Lower lobe of right lung (tissue), 2 donors: Measurements from ENCODE around the gene STAG1. TPM values are rescaled to one million over a fixed set of nuclear protein-coding genes. Genes with fewer than 3 reads are reported as not detected.
"Not testable (repeated sequence)": the region's sequence is repeated elsewhere in the genome, so short reads cannot be mapped to it uniquely, and the experiment has no call there.

ENCODE experiments used
- ATAC-seq, 2 donors: fragments of 200-7000 bp; cut with Tn5 transposase; one replicate each; pipeline ENCODE4 v1.9.1; 2020 to 2022; ENCODE audit warnings: mild to moderate bottlenecking in 2 of 2, moderate library complexity in 2 of 2
- DNase-seq: peaks from one replicate; pipeline ENCODE4 v3.0.0-alpha.2; 2020
- H3K27ac ChIP-seq: fragments of 200-600 bp; one replicate; pipeline ENCODE4 v1.8.0; 2022
- H3K27me3 ChIP-seq: fragments of 200-600 bp; one replicate; pipeline ENCODE4 v1.8.0; 2022; ENCODE audit warnings: low read depth
- H3K36me3 ChIP-seq: fragments of 200-600 bp; one replicate; pipeline ENCODE4 v1.8.0; 2022; ENCODE audit warnings: mild to moderate bottlenecking
- H3K4me1 ChIP-seq: fragments of 200-600 bp; one replicate; pipeline ENCODE4 v1.8.0; 2022
- H3K4me3 ChIP-seq: fragments of 200-600 bp; one replicate; pipeline ENCODE4 v1.8.0; 2022; ENCODE audit warnings: mild to moderate bottlenecking
- H3K9me3 ChIP-seq: fragments of 200-600 bp; one replicate; pipeline ENCODE4 v1.8.0; 2022
- intact Hi-C: fragments of 100-400 bp; cut with DNase I; formaldehyde crosslinking; loops from one replicate; pipeline ENCODE4 v1.11.0; 2022
- total RNA-seq: library from RNA; stranded (reverse); fragmentation: NEBNext Ultra II Directional; extraction: Animal tissue kit (Norgen Biotek cat#: 25700); gene quantifications from one replicate; pipeline ENCODE4 v1.2.1, GENCODE V29; 2021
- TF ChIP-seq, protein P1 (sequence below): fragments of 200-600 bp; IDR thresholded peaks from one replicate; pipeline ENCODE4 v1.8.0; 2022; ENCODE audit warnings: antibody characterized with exemption, mild to moderate bottlenecking
- donor health status: DM: no; HTN: yes; CAD: no; lungs with severe emphysema.

The STAG1 gene
- total RNA-seq, 1 donor from 2014 or later = 41.3 TPM

- Histone ChIP-seq H3K9me3 (no peaks in the 10 kb centered on the region), H3K27me3 (no peaks in the 10 kb centered on the region), H3K36me3 (no peaks in the 10 kb centered on the region), H3K4me1 (peaks cover 6% of the 10 kb centered on the region), H3K4me3 (no peak overlapping the region), H3K27ac (no peak overlapping the region)
- TF ChIP-seq, protein P1, sequence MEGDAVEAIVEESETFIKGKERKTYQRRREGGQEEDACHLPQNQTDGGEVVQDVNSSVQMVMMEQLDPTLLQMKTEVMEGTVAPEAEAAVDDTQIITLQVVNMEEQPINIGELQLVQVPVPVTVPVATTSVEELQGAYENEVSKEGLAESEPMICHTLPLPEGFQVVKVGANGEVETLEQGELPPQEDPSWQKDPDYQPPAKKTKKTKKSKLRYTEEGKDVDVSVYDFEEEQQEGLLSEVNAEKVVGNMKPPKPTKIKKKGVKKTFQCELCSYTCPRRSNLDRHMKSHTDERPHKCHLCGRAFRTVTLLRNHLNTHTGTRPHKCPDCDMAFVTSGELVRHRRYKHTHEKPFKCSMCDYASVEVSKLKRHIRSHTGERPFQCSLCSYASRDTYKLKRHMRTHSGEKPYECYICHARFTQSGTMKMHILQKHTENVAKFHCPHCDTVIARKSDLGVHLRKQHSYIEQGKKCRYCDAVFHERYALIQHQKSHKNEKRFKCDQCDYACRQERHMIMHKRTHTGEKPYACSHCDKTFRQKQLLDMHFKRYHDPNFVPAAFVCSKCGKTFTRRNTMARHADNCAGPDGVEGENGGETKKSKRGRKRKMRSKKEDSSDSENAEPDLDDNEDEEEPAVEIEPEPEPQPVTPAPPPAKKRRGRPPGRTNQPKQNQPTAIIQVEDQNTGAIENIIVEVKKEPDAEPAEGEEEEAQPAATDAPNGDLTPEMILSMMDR = no peak
- intact Hi-C loops = no loop called here
- no peak for DNase-seq
- ATAC-seq = no peak
These were observed 32.1 kb downstream of the STAG1 start for GRCh38 chr3:136720091-136720490.

DNA sequence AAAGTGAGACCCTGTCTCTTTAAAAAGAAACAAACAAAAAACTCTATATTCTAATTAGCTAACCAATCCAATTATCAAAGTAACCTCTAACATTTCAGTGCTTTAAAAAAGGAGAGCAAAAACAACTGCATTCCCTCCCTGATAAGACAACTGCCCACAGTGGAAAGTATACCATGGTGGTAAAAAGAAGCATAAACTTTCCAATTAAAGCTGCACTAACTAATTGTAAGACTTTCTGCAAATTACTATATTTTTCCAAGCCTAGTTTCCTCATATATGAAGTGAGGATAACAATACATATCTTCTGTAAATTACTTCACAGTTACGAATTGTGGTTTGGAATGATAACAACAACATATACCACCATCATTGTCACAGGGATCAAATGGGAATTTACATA lies 35.5 kb downstream of the STAG1 start:
- intact Hi-C loops = no loop called here
- Histone ChIP-seq H3K4me3 (no peak overlapping the region), H3K36me3 (no peaks in the 10 kb centered on the region), H3K27ac (no peak overlapping the region), H3K27me3 (no peaks in the 10 kb centered on the region), H3K4me1 (peaks cover 10% of the 10 kb centered on the region), H3K9me3 (no peaks in the 10 kb centered on the region)
- DNase-seq (no peak), ATAC-seq (no peak)
- TF ChIP-seq, protein P1 = no peak

- DNase-seq (peak; percentile 74), ATAC-seq (peak; percentile 87 to 93)
- H3K4me3 ChIP-seq = no peak overlapping the region
- intact Hi-C loops = no loop called here
- peaks cover 10% of the 10 kb centered on the region for H3K4me1 ChIP-seq
- no peaks in the 10 kb centered on the region for H3K36me3 ChIP-seq
- no peaks in the 10 kb centered on the region for H3K27me3 ChIP-seq
- peak overlapping the region; percentile 20 for H3K27ac ChIP-seq
- TF ChIP-seq, protein P1 = no peak
- no peaks in the 10 kb centered on the region for H3K9me3 ChIP-seq
These were observed 38.2 kb downstream of the STAG1 start for GRCh38 chr3:136714020-136714419.

DNA sequence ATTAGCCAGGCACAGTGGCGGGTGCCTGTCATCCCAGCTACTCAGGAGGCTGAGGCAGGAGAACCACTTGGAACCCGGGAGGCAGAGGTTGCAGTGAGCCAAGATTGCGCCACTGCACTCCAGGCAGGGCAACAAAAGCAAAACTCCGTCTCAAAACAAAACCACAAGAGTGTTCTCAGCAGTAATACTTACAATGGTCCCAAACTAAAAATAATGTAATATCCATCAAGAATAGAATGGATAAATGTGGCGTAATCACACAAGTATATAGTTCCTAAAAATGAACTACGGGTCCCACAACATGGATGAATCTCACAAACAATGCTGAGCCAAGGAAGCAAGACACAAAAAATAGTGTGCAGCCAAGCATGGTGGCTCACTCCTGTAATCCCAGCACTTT lies 39.2 kb downstream of the STAG1 start:
- Histone ChIP-seq H3K27me3 (no peaks in the 10 kb centered on the region), H3K27ac (no peak overlapping the region), H3K4me3 (no peak overlapping the region), H3K9me3 (no peaks in the 10 kb centered on the region), H3K36me3 (no peaks in the 10 kb centered on the region), H3K4me1 (peaks cover 15% of the 10 kb centered on the region)
- TF ChIP-seq, protein P1 = no peak
- intact Hi-C loops = no loop called here
- DNase-seq (no peak), ATAC-seq (no peak)

DNA sequence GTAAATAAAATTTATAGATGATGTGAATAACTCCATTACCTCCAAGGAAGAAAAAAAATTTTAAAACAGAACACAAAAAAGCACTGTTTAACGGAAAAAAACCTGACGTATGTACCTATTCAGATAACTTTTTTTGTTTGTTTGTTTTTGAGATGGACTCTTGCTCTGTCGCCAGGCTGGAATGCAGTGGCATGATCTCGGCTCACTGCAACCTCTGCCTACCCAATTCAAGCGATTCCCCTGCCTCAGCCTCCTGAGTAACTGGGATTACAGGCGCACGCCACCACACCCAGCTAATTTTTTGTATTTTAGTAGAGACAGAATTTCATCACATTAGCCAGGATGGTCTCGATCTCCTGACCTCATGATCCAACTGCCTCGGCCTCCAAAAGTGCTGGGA lies 40.3 kb downstream of the STAG1 start:
- H3K27ac ChIP-seq, H3K27me3 ChIP-seq: not testable (repeated sequence)

DNA sequence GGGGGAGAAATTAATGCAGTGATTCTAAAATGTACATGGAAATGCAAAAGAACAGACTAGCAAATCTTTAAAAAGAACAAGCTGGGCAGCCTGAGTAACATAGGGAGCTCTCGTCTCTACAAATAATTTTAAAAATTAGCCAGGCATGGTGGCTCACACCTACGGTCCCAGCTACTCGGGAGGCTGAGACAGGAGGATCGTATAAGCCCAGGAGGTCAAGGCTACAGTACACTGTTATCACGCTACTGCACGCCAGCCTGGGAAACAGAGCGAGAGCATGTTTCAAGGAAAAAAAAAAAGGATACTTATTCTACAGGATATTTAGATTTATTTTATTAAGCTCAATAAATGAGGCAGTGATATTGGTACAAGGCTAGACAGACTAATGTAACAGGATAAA lies 40.9 kb downstream of the STAG1 start:
- Histone ChIP-seq H3K9me3 (no peaks in the 10 kb centered on the region), H3K4me3 (no peak overlapping the region), H3K4me1 (peaks cover 15% of the 10 kb centered on the region), H3K27me3 (no peaks in the 10 kb centered on the region), H3K27ac (no peak overlapping the region), H3K36me3 (no peaks in the 10 kb centered on the region)
- intact Hi-C loops = no loop called here
- DNase-seq (no peak), ATAC-seq (no peak)
- TF ChIP-seq, protein P1 = no peak

More for the DNA sequence above, 40.3 kb downstream of the STAG1 start:
- intact Hi-C loops, ATAC-seq, H3K4me3 ChIP-seq, H3K36me3 ChIP-seq, H3K9me3 ChIP-seq, DNase-seq: not testable (repeated sequence)
- H3K4me1 ChIP-seq = peaks cover 15% of the 10 kb centered on the region

DNA sequence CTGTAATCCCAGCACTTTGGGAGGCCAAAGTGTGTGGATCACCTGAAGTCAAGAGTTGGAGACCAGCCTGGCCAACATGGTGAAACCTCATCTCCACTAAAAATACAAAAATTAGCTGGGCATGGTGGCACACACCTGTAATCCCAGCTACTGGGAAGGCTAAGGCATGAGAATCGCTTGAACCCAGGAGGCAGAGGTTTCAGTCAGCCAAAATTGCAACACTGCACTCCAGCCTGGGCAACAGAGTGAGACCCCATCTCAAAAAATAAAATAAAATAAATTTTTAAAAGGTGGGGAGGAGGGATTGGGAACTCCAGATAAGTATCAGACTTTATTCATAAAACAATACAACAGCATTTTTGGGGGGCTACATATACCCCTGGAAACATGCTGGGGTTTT lies 42.4 kb downstream of the STAG1 start:
- H3K36me3 ChIP-seq, H3K27me3 ChIP-seq, DNase-seq, intact Hi-C loops, H3K4me3 ChIP-seq, ATAC-seq, H3K27ac ChIP-seq, H3K9me3 ChIP-seq: not testable (repeated sequence)
- H3K4me1 ChIP-seq = peaks cover 15% of the 10 kb centered on the region
